BJ (cell line): ENCODE results near the gene SRF. TPM values are rescaled to one million over a fixed set of nuclear protein-coding genes. Genes with fewer than 3 reads are reported as not detected.

Experiments
- CTCF ChIA-PET: fragments of 350-600 bp; formaldehyde crosslinking; extraction: SDS; loops from one replicate; lab custom pipeline; 2021; ENCODE audit warnings: antibody characterized with exemption, inconsistent platforms; lab: Yijun Ruan, JAX
- POLR2A ChIA-PET: fragments of 300-600 bp; sonication (Branson Sonifier 250); formaldehyde crosslinking; extraction: SDS; loops from one replicate; lab custom pipeline; 2021; ENCODE audit warnings: antibody characterized with exemption; lab: Charles Lee
- DNase-seq: peaks from one replicate; pipeline ENCODE4 v3.0.0-alpha.2; 2011; ENCODE audit warnings: low read depth
- H3K27me3 ChIP-seq: 2 replicates; pipeline ENCODE4 v1.6.0; 2011; ENCODE audit warnings: low read length; ENCODE audit not compliant: control insufficient read depth, insufficient read depth
- H3K36me3 ChIP-seq: 2 replicates; pipeline ENCODE4 v1.5.1; 2011; ENCODE audit warnings: low read length; ENCODE audit not compliant: control insufficient read depth, insufficient read depth
- H3K4me3 ChIP-seq: 2 replicates; pipeline ENCODE4 v1.5.1; 2011; ENCODE audit warnings: low read depth, mild to moderate bottlenecking, control low read depth, low read length
- CTCF ChIP-seq: IDR thresholded peaks from 2 replicates; pipeline ENCODE4 v1.5.1; 2011; ENCODE audit warnings: low read depth, mild to moderate bottlenecking, control low read depth, inconsistent platforms, low read length, moderate library complexity; ENCODE audit not compliant: insufficient read depth
- polyA plus RNA-seq: library from polyadenylated mRNA; depleted of rRNA; stranded (reverse); fragments of >200 nt; gene quantifications from 2 replicates; pipeline ENCODE4 v1.2.3, GENCODE V29; 2011

Gene SRF
- polyA plus RNA-seq, 1 experiment, result 50.5 TPM

GRCh38 chr6:43173591-43174262 is 2.7 kb downstream of the SRF start:
- no peak for DNase-seq
- no peak for TF ChIP-seq CTCF
- POLR2A ChIA-PET, result no interaction called here

GRCh38 chr6:43174263-43175112 is 3.4 kb downstream of the SRF start:
- peak; percentile 98 for DNase-seq
- no peaks in the 10 kb centered on the region for H3K27me3 ChIP-seq
- H3K4me3 ChIP-seq, result peak overlapping the region; percentile 87
- ChIA-PET POLR2A (no interaction called here), CTCF (interaction anchor here (0.6 to 1.8 kb wide), 7 partner anchors 31 to 409 kb away, joined by 3 to 7 read pairs (median 3); partner anchors contain the start of genes DNPH1, KLC4 and MRPL2)
- peak; percentile 15; the same call in 1 of the 2 replicates for TF ChIP-seq CTCF
- peaks cover 28% of the 10 kb centered on the region for H3K36me3 ChIP-seq

More at GRCh38 chr6:43173591-43174262, 2.7 kb downstream of the SRF start:
- Histone ChIP-seq H3K36me3 (peaks cover 21% of the 10 kb centered on the region), H3K27me3 (no peaks in the 10 kb centered on the region), H3K4me3 (peak overlapping the region; percentile 87)
- CTCF ChIA-PET, result interaction anchor here (0.6 to 1.8 kb wide), 4 partner anchors 9 to 114 kb away, joined by 3 to 7 read pairs (median 4); partner anchors contain the start of genes CUL9, DNPH1, KLC4 and MRPL2

GRCh38 chr6:43175676-43176422 is 4.8 kb downstream of the SRF start:
- Histone ChIP-seq H3K27me3 (no peaks in the 10 kb centered on the region), H3K36me3 (peaks cover 32% of the 10 kb centered on the region), H3K4me3 (no peak overlapping the region)
- DNase-seq, result no peak
- CTCF ChIA-PET, result no interaction called here
- POLR2A ChIA-PET, result no interaction called here
- no peak for TF ChIP-seq CTCF

GRCh38 chr6:43176423-43176786 is 5.3 kb downstream of the SRF start:
- DNase-seq, result no peak
- ChIA-PET POLR2A (no interaction called here), CTCF (no interaction called here)
- TF ChIP-seq CTCF, result no peak
- peaks cover 34% of the 10 kb centered on the region for H3K36me3 ChIP-seq
- no peaks in the 10 kb centered on the region for H3K27me3 ChIP-seq
- no peak overlapping the region for H3K4me3 ChIP-seq
